ENCODE data around the gene MAML3.

- TF ChIP-seq CTCF (optimal IDR thresholded peaks at IDR 0.05 in 1 of 3, IDR thresholded peaks at IDR 0.05 in 1 of 3, conservative IDR thresholded peaks at IDR 0.05 in 1 of 3; ENCODE audit: extremely low read depth in 1 of 3, insufficient read depth in 2 of 3, low read length in 3 of 3) (no peak), EZH2 (IDR thresholded peaks at IDR 0.05; ENCODE audit: low read length) (no peak)
Observed at GRCh38 chr4:139975830-139976272, 178.1 kb downstream of the MAML3 start.
